Cardiac muscle cell (in vitro differentiated cells and primary cell): Measurements from ENCODE around the gene COL28A1. TPM values are rescaled to one million over a fixed set of nuclear protein-coding genes. Genes with fewer than 3 reads are reported as not detected.

Experiments used
- DNase-seq, 2 donors: peaks; one replicate each; pipeline versions ENCODE4 v3.0.0 to v3.0.0-alpha.2; 2010 to 2017; ENCODE audit warnings: low read depth in 1 of 2, low spot score in 1 of 2
- H3K27ac ChIP-seq: fragments of 200-600 bp; sonication (generic); 2 replicates; pipeline ENCODE4 v1.5.1; 2016
- H3K27me3 ChIP-seq: fragments of 200-600 bp; sonication (generic); 2 replicates; pipeline ENCODE4 v1.6.0; 2016; ENCODE audit warnings: control low read depth
- H3K36me3 ChIP-seq: fragments of 200-600 bp; sonication (generic); 2 replicates; pipeline ENCODE4 v1.5.1; 2016; ENCODE audit warnings: control low read depth
- H3K4me1 ChIP-seq: fragments of 200-600 bp; sonication (generic); 2 replicates; pipeline ENCODE4 v1.8.1; 2017; ENCODE audit warnings: low read depth, mild to moderate bottlenecking, mixed run types
- H3K4me3 ChIP-seq: fragments of 200-600 bp; sonication (generic); 2 replicates; pipeline ENCODE4 v1.5.1; 2016; ENCODE audit warnings: mild to moderate bottlenecking
- H3K9me3 ChIP-seq: fragments of 200-600 bp; sonication (generic); 2 replicates; pipeline ENCODE4 v1.5.1; 2017; ENCODE audit warnings: low read depth, mild to moderate bottlenecking, control low read depth
- CTCF ChIP-seq: IDR thresholded peaks from 2 replicates; pipeline ENCODE4 v1.5.1; 2012; ENCODE audit warnings: low read depth, mild to moderate bottlenecking, low read length
- polyA plus RNA-seq: library from polyadenylated mRNA; unstranded; fragments of >200 nt; fragmentation: Nextera tagmentation; extraction: Ambion mirVana; gene quantifications from 2 replicates; pipeline ENCODE4 v1.2.1, GENCODE V29; 2016
- total RNA-seq: library from RNA; depleted of rRNA; stranded (reverse); fragments of >200 nt; gene quantifications from 2 replicates; pipeline ENCODE4 v1.2.3, GENCODE V29; 2016

Gene COL28A1
- total and polyA plus RNA-seq, 2 experiments from 2014 or later = 0.65 to 0.83 TPM

GRCh38 chr7:7369134-7369533 lies 166.5 kb downstream of the COL28A1 start:
- Histone ChIP-seq H3K36me3 (no peaks in the 10 kb centered on the region), H3K4me3 (no peak overlapping the region), H3K9me3 (no peaks in the 10 kb centered on the region), H3K27me3 (no peaks in the 10 kb centered on the region), H3K4me1 (no peaks in the 10 kb centered on the region), H3K27ac (no peak overlapping the region)
- no peak for TF ChIP-seq CTCF
- DNase-seq = no peak

- Histone ChIP-seq H3K27ac (no peak overlapping the region), H3K4me1 (no peaks in the 10 kb centered on the region), H3K36me3 (no peaks in the 10 kb centered on the region), H3K9me3 (no peaks in the 10 kb centered on the region), H3K4me3 (no peak overlapping the region), H3K27me3 (no peaks in the 10 kb centered on the region)
- TF ChIP-seq CTCF = no peak
- no peak for DNase-seq
Measured at GRCh38 chr7:7354674-7355073, 181.0 kb downstream of the COL28A1 start.

- Histone ChIP-seq H3K9me3 (no peaks in the 10 kb centered on the region), H3K4me3 (no peak overlapping the region), H3K27me3 (no peaks in the 10 kb centered on the region), H3K36me3 (no peaks in the 10 kb centered on the region), H3K4me1 (no peaks in the 10 kb centered on the region), H3K27ac (no peak overlapping the region)
- no peak for DNase-seq
- TF ChIP-seq CTCF = no peak
Measured at GRCh38 chr7:7352845-7353244, 182.8 kb downstream of the COL28A1 start.

GRCh38 chr7:7351832-7352231 lies 183.8 kb downstream of the COL28A1 start:
- H3K9me3 ChIP-seq = no peaks in the 10 kb centered on the region
- DNase-seq = no peak
- no peaks in the 10 kb centered on the region for H3K36me3 ChIP-seq
- no peak for TF ChIP-seq CTCF
- H3K27me3 ChIP-seq = no peaks in the 10 kb centered on the region
- no peak overlapping the region for H3K4me3 ChIP-seq
- no peak overlapping the region for H3K27ac ChIP-seq
- no peaks in the 10 kb centered on the region for H3K4me1 ChIP-seq

DNA sequence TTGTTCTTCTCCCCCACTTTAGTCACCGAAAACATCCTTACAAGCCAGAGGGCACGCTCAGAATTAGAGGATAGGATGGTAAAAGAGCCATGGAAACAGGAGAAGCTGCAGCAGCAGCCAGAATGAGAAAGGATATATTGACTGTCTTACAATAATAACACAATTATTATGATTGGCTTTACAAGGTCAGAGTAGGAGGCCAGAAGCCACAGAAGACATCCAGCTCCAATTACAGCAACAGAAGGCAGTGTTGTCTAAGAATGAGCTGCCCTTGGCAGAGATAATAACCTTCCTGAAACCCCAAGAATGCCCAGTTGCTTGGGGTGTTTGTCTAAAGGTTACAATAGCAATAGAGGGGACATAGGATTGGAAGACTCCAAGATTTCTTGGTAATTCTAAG lies 184.5 kb downstream of the COL28A1 start:
- Histone ChIP-seq H3K27ac (no peak overlapping the region), H3K4me3 (no peak overlapping the region), H3K36me3 (no peaks in the 10 kb centered on the region), H3K4me1 (no peaks in the 10 kb centered on the region), H3K27me3 (no peaks in the 10 kb centered on the region), H3K9me3 (no peaks in the 10 kb centered on the region)
- DNase-seq = no peak
- TF ChIP-seq CTCF = no peak

DNA sequence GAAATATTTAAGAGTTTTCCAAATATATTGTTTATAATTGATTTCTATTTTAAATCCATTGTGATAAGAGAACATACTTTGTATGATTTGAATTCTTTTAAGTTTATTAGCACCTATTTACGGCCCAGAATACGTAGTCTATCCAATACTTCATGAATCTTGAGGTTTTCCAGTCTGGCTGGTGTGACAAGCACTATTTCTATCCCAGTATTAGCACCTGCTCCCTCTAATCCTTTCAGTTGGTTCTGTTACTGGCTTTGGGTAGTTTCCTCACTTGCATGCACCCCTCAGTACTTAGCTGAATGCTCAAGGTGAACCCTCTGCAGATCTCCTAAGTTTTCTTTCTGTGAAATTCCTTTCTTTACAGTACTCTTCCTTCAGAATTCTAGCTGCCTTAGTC lies 186.5 kb downstream of the COL28A1 start:
- H3K27me3 ChIP-seq = no peaks in the 10 kb centered on the region
- no peaks in the 10 kb centered on the region for H3K4me1 ChIP-seq
- no peak for TF ChIP-seq CTCF
- H3K27ac ChIP-seq = no peak overlapping the region
- no peaks in the 10 kb centered on the region for H3K9me3 ChIP-seq
- no peak overlapping the region for H3K4me3 ChIP-seq
- no peaks in the 10 kb centered on the region for H3K36me3 ChIP-seq
- DNase-seq = no peak
